Heart right ventricle (tissue), 16 donors: ENCODE results near the gene RNF123. TPM values are rescaled to one million over a fixed set of nuclear protein-coding genes. Genes with fewer than 3 reads are reported as not detected.

Source experiments
- ATAC-seq, 8 donors: fragments of 200-7000 bp; cut with Tn5 transposase; one replicate each; pipeline ENCODE4 v1.9.1; 2020; ENCODE audit warnings: mild to moderate bottlenecking in 8 of 8, moderate library complexity in 8 of 8, moderate number of reproducible peaks in 1 of 8
- DNase-seq, 2 donors: peaks; one replicate each; pipeline ENCODE4 v3.0.0-alpha.2; 2020
- H3K27ac ChIP-seq, 10 donors: fragments of 200-600 bp; sonication (generic) in 2 of 10; one replicate each; pipeline versions ENCODE4 v1.5.0 to v1.8.0; 2020 to 2022; ENCODE audit warnings: mild to moderate bottlenecking in 3 of 10
- H3K27me3 ChIP-seq, 7 donors: fragments of 200-600 bp; one replicate each; pipeline ENCODE4 v1.8.0; 2021 to 2022; ENCODE audit warnings: mild to moderate bottlenecking in 2 of 7
- H3K36me3 ChIP-seq, 9 donors: fragments of 200-600 bp; sonication (generic) in 1 of 9; one replicate each; pipeline versions ENCODE4 v1.5.0 to v1.8.0; 2020 to 2022; ENCODE audit warnings: mild to moderate bottlenecking in 2 of 9
- H3K4me1 ChIP-seq, 9 donors: fragments of 200-600 bp; sonication (generic) in 1 of 9; one replicate each; pipeline versions ENCODE4 v1.5.0 to v1.8.0; 2020 to 2022; ENCODE audit warnings: mild to moderate bottlenecking in 4 of 9
- H3K4me3 ChIP-seq, 10 donors: fragments of 200-600 bp; sonication (generic) in 2 of 10; one replicate each; pipeline versions ENCODE4 v1.5.0 to v1.8.0; 2020 to 2022; ENCODE audit warnings: mild to moderate bottlenecking in 7 of 10, moderate library complexity in 2 of 10
- H3K9me3 ChIP-seq, 11 donors: fragments of 200-600 bp in 10 of 11; sonication (generic) in 2 of 11; one replicate each; pipeline versions ENCODE4 v1.5.0 to v1.8.0; 2013 to 2022; ENCODE audit warnings: mild to moderate bottlenecking in 2 of 11, control low read depth in 1 of 11, moderate library complexity in 1 of 11
- WGBS, 2 donors: extraction: QIAGEN DNeasy Blood & Tissue Kit; methylation state at CpG; one replicate each; pipeline ENCODE4 v1.1.7; 2013; ENCODE audit warnings: inconsistent platforms in 1 of 2; 5-methylcytosine and 5-hydroxymethylcytosine counted together
- intact Hi-C, 10 donors: fragments of 100-400 bp; cut with DNase I; formaldehyde crosslinking; loops; one replicate each; pipeline versions ENCODE4 v1.11.1 to v1.14.2; 2022
- polyA plus RNA-seq, 2 donors: library from polyadenylated mRNA; stranded (reverse); fragments of 200-250 nt; gene quantifications; one replicate each; pipeline ENCODE4 v1.2.3, GENCODE V29; 2013
- total RNA-seq, 10 donors: library from RNA; stranded (reverse); fragmentation: NEBNext Ultra II Directional in 3 of 10; extraction: Animal tissue kit (Norgen Biotek cat#: 25700) in 3 of 10; gene quantifications; one replicate each; pipeline versions ENCODE4 v1.2.1 to v1.2.4, GENCODE V29; 2021 to 2023
- TF ChIP-seq, protein P1 (sequence below), 9 donors: fragments of 200-600 bp; sonication (generic) in 2 of 9; IDR thresholded peaks; one replicate each; pipeline versions ENCODE4 v1.5.0 to v1.8.0; 2021 to 2022; ENCODE audit warnings: antibody characterized with exemption in 9 of 9, mild to moderate bottlenecking in 5 of 9, moderate library complexity in 1 of 9
- donor health status: Arrhythmogenic right ventricular cardiomyopathy.
- donor health status: ischemic (EF 13 %, LVEDD 7.1; RV severe dilation, severe dysfunction).
- donor health status: healthy with polysubstance abuse.
- donor health status: DM: no; HTN: yes; CAD: no.
- donor health status: DM: no; HTN: no; CAD: no.
- donor health status: ischemic (EF 25% LVEDD 6.9; RV normal size, moderate dysfunction).
- donor health status: ischemic (EF 25% LVEDD 5.7; RV mildly dilated, moderate dysfunction).
- donor health status: healthy.
- donor health status: DM: yes; HTN: yes; CAD: no.
- donor health status: Ischemic cardiomyopathy.
- donor health status: ischemic (EF 35%, LVEDD 5.7; RV mildly dilated, moderate dysfunction).
- donor health status: nonischemic (EF 11% LVEDD 7.7; RV severe dilation, severe dysfunction).
- donor health status: DM: yes; HTN: yes; CAD: no.
- donor health status: PGD.
- donor health status: ischemic (EF 29% LVEDD 5.4; RV normal size, mild dysfunction).
- donor health status: nonischemic (EF 23%, LVEDD 6.1; RV moderate dilation, normal function).

The RNF123 gene
- total and polyA plus RNA-seq, 12 donors: 23.6 to 61.8 (median 48.7) TPM

DNA sequence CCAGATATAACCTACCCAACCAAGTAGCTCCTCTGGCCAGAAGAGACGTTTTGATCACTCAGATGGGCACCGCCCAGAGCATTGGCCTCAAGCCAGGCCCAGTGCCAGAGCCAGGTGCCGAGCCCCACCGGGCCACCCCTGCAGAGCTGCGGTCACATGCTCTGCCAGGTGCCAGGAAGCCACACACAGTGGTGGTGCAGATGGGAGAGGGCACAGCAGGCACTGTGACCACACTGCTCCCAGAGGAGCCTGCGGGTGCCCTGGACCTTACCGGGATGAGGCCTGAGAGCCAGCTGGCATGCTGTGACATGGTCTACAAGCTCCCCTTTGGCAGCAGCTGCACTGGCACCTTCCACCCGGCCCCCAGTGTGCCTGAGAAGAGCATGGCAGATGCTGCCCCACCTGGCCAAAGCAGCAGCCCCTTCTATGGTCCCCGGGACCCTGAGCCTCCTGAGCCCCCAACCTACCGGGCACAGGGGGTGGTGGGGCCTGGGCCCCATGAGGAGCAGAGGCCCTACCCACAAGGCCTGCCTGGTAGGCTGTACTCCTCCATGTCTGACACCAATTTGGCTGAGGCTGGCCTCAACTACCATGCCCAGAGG is 34.3 kb upstream of the RNF123 start:
- Histone ChIP-seq H3K36me3 (peaks cover 0 to 11% (median 0%) of the 10 kb centered on the region in 9 donors), H3K4me1 (peaks cover 0 to under 1% (median 0%) of the 10 kb centered on the region in 9 donors), H3K9me3 (no peaks in the 10 kb centered on the region), H3K27ac (no peak overlapping the region), H3K27me3 (no peaks in the 10 kb centered on the region), H3K4me3 (no peak overlapping the region)
- no peak for DNase-seq
- no peak for ATAC-seq
- 77 to 78% methylated on average over 10 of the region's 10 CpGs for whole genome bisulfite sequencing, 2 donors
- intact Hi-C loops: loop anchor here in 2 of 10 donors (5.0 kb wide), 2 partner anchors 93 to 98 kb away; no protein-coding TSS in a partner anchor
- TF ChIP-seq, protein P1, sequence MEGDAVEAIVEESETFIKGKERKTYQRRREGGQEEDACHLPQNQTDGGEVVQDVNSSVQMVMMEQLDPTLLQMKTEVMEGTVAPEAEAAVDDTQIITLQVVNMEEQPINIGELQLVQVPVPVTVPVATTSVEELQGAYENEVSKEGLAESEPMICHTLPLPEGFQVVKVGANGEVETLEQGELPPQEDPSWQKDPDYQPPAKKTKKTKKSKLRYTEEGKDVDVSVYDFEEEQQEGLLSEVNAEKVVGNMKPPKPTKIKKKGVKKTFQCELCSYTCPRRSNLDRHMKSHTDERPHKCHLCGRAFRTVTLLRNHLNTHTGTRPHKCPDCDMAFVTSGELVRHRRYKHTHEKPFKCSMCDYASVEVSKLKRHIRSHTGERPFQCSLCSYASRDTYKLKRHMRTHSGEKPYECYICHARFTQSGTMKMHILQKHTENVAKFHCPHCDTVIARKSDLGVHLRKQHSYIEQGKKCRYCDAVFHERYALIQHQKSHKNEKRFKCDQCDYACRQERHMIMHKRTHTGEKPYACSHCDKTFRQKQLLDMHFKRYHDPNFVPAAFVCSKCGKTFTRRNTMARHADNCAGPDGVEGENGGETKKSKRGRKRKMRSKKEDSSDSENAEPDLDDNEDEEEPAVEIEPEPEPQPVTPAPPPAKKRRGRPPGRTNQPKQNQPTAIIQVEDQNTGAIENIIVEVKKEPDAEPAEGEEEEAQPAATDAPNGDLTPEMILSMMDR (IDR thresholded peaks at IDR 0.05): no peak

DNA sequence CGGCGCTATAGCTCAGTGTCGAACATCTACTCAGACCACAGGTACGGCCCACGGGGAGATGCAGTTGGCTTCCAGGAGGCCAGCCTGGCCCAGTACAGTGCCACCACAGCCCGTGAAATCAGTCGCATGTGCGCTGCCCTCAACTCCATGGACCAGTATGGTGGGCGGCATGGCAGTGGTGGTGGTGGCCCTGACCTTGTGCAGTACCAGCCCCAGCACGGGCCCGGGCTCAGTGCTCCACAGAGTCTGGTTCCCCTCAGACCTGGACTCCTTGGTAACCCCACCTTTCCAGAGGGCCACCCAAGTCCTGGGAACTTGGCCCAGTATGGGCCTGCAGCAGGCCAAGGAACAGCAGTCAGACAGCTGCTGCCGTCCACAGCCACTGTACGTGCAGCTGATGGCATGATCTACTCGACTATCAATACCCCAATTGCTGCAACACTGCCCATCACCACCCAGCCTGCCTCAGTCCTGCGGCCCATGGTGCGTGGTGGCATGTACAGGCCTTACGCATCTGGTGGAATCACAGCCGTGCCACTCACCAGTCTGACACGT is 33.5 kb upstream of the RNF123 start:
- TF ChIP-seq, protein P1 (IDR thresholded peaks at IDR 0.05): no peak
- ATAC-seq (no peak), DNase-seq (no peak)
- Histone ChIP-seq H3K27ac (no peak overlapping the region), H3K27me3 (no peaks in the 10 kb centered on the region), H3K9me3 (no peaks in the 10 kb centered on the region), H3K4me3 (no peak overlapping the region), H3K36me3 (peaks cover 0 to 11% (median 0%) of the 10 kb centered on the region in 9 donors), H3K4me1 (no peaks in the 10 kb centered on the region)
- intact Hi-C loops: loop anchor here in 1 of 10 donors (5.0 kb wide), 1 partner anchor 94 kb away; no protein-coding TSS in a partner anchor
- WGBS, 2 donors: 96 to 98% methylated on average over 19 of the region's 19 CpGs

- no peak overlapping the region for H3K4me3 ChIP-seq
- no peaks in the 10 kb centered on the region for H3K9me3 ChIP-seq
- intact Hi-C loops: loop anchor here in 1 of 10 donors (5.0 kb wide), 1 partner anchor 94 kb away; no protein-coding TSS in a partner anchor
- H3K27me3 ChIP-seq: no peaks in the 10 kb centered on the region
- WGBS, 2 donors: 58 to 66% methylated on average over 18 of the region's 18 CpGs
- H3K4me1 ChIP-seq: no peaks in the 10 kb centered on the region
- TF ChIP-seq, protein P1 (IDR thresholded peaks at IDR 0.05): no peak
- no peak for ATAC-seq
- peaks cover 0 to 11% (median 0%) of the 10 kb centered on the region in 9 donors for H3K36me3 ChIP-seq
- DNase-seq: no peak
- no peak overlapping the region for H3K27ac ChIP-seq
Measured at GRCh38 chr3:49656541-49657112, 32.7 kb upstream of the RNF123 start.

GRCh38 chr3:49657208-49657915 is 32.0 kb upstream of the RNF123 start:
- 92 to 94% methylated on average over 36 of the region's 36 CpGs for WGBS, 2 donors
- Histone ChIP-seq H3K27ac (no peak overlapping the region), H3K27me3 (no peaks in the 10 kb centered on the region), H3K4me1 (no peaks in the 10 kb centered on the region), H3K36me3 (peaks cover 0 to 8% (median 0%) of the 10 kb centered on the region in 9 donors), H3K9me3 (no peaks in the 10 kb centered on the region), H3K4me3 (no peak overlapping the region)
- DNase-seq (no peak), ATAC-seq (no peak)
- intact Hi-C loops: loop anchor here in 1 of 10 donors (5.0 kb wide), 1 partner anchor 95 kb away; no protein-coding TSS in a partner anchor
- TF ChIP-seq, protein P1 (IDR thresholded peaks at IDR 0.05): no peak
